ENCODE measurements around the gene RPL23.

Gene RPL23

DNA sequence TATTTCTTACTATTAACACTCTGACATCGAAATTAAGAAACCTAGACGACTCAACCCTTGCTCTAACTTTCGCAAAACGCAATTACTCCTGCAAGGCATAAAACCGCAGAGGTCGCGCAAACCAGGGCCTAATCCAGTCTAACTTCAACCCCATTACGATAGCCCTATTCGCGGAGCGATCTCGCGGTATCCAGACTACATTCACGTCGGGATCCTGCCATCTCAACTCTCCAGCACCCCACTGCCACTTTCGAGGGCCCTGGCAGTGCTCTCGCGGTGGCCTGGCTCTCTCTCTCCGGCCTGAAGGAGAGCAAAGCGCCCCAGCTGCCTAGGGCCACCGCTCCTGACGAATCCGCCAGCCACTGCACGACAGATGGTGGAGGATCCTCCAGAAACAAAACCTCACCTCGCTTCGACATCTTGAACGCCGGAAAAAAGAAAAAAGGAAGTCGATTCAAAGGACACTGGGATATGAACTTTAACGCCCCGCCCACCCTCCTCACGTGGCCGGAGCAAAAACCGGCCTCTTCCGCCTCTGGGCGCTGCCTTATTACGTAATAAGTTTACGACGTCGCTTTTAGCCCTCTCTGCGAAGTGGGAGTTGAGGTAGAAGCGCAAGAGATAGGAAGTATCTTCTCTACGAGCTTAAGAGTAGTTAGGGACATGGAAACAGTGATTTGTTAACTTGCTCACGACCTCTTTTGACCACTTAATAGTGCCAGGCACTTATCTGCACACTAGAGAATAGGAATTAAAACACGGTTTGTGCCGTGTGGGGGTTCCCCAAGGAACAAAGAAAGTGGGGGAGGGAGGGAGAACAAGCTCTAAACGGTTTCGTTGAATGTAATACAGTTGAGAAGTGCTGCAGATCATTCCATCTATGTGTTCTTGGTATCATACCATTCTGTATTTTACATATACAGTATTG, at the start of gene RPL23:
RPL23 (minus strand) TSS at position 430 of the 928 bp plus-strand sequence; CDS start at position 419, 11 bp downstream.
- Mint-ChIP-seq H3K36me3 (ENCODE audit: low read depth) (peaks cover 54% of the 10 kb centered on the region), H3K27me3 (no peaks in the 10 kb centered on the region), H3K4me3 (peak within 1 kb of the TSS; percentile 99), H3K27ac (peak within 1 kb of the TSS; percentile 99), H3K9me3 (no peaks in the 10 kb centered on the region), H3K4me1 (ENCODE audit: low read depth) (peaks cover 44% of the 10 kb centered on the region)
- peak; percentile 89 for DNase-seq

- Mint-ChIP-seq H3K9me3 (no peaks in the 10 kb centered on the region), H3K27ac (peak overlapping the region; percentile 73), H3K36me3 (ENCODE audit: low read depth) (peaks cover 88% of the 10 kb centered on the region), H3K4me1 (ENCODE audit: low read depth) (peaks cover 73% of the 10 kb centered on the region), H3K27me3 (no peaks in the 10 kb centered on the region), H3K4me3 (no peak overlapping the region)
- no peak for DNase-seq
These were observed 47.6 kb upstream of the RPL23 start for GRCh38 chr17:38900978-38901656.

DNA sequence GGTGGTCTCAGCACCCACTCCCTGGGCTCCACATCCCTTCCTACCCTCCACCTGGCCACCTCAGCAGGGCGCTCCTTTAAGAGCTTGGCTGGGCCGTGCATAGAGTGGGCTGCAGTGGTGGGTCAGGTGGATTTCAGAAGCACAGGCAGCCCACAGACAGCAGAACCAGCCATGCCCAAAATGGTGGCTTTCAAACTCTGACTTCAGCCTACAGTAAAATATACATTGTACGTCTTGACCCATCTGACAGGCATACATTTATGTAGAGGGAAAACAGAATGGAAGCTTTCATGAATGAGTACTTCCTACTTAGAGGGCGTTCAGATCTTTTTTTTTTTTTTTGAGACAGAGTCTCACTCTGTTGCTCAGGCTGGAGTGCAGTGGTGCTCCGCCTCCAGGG, 45.9 kb upstream of the RPL23 start:
- no peaks in the 10 kb centered on the region for H3K27me3 Mint-ChIP-seq
- no peaks in the 10 kb centered on the region for H3K9me3 Mint-ChIP-seq
- peak overlapping the region; percentile 64 for H3K4me3 Mint-ChIP-seq
- peak overlapping the region; percentile 91 for H3K27ac Mint-ChIP-seq
- H3K4me1 Mint-ChIP-seq (ENCODE audit: low read depth): peaks cover 70% of the 10 kb centered on the region
- DNase-seq: no peak
- H3K36me3 Mint-ChIP-seq (ENCODE audit: low read depth): peaks cover 85% of the 10 kb centered on the region

DNA sequence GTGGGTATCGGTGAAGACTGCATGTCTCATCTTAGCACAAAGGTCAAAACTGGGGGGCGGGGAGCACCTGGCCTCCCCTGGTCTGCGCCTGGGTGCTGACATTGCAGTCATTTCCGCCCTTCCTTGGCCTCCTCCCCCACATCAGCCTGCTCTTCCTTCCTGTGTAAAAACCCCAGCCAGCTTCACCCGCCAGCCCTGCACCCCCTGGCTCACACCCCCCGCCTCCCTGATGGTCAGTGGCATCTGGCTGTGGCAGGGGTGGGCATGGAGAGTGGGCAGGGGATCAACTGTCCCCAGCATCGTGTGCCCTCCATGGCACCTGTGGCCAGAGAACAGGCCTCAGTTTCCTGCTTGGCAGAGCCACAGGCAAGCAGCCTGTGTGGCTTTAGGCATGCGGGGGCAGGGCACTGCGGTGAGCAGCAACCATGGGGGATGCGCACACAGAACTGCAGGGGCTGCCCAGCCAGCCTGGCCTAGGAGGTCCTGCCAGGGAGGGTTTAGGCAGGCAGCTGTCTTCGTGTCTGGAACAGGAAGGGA, 45.4 kb upstream of the RPL23 start:
- Mint-ChIP-seq H3K36me3 (ENCODE audit: low read depth) (peaks cover 85% of the 10 kb centered on the region), H3K4me1 (ENCODE audit: low read depth) (peaks cover 74% of the 10 kb centered on the region), H3K9me3 (no peaks in the 10 kb centered on the region), H3K27ac (peak overlapping the region; percentile 91), H3K27me3 (no peaks in the 10 kb centered on the region), H3K4me3 (peak overlapping the region; percentile 64)
- peak; percentile 89 for DNase-seq

- Mint-ChIP-seq H3K27ac (peak overlapping the region; percentile 91), H3K4me3 (peak overlapping the region; percentile 64), H3K9me3 (no peaks in the 10 kb centered on the region), H3K27me3 (no peaks in the 10 kb centered on the region), H3K4me1 (ENCODE audit: low read depth) (peaks cover 74% of the 10 kb centered on the region), H3K36me3 (ENCODE audit: low read depth) (peaks cover 83% of the 10 kb centered on the region)
- no peak for DNase-seq
These were observed 44.8 kb upstream of the RPL23 start for GRCh38 chr17:38898291-38898679.

- H3K4me3 Mint-ChIP-seq: peak overlapping the region; percentile 64
- peaks cover 83% of the 10 kb centered on the region for H3K36me3 Mint-ChIP-seq (ENCODE audit: low read depth)
- no peaks in the 10 kb centered on the region for H3K27me3 Mint-ChIP-seq
- no peaks in the 10 kb centered on the region for H3K9me3 Mint-ChIP-seq
- H3K27ac Mint-ChIP-seq: peak overlapping the region; percentile 91
- H3K4me1 Mint-ChIP-seq (ENCODE audit: low read depth): peaks cover 74% of the 10 kb centered on the region
- DNase-seq: no peak
These were observed 44.3 kb upstream of the RPL23 start for GRCh38 chr17:38897671-38898290.

DNA sequence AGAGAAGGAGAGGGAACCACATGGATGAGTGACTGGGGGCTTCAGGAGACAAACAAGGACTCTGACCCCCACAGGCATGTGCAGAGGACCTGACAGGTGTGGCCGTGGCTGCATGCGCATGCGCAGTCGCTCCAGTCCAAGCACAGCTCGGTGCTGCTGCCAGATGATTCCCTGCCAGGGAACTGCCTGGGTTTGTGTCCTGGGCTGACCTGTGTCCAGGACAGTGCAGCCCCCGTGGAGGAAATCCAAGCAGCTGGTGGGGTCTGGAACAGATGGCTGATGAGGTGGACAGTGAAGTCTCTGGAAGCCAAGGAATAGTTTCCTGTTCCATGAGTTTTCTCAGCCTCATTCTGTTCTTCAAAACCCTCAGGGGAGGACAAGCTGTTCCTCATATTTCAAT, 43.7 kb upstream of the RPL23 start:
- no peak overlapping the region for H3K4me3 Mint-ChIP-seq
- H3K4me1 Mint-ChIP-seq (ENCODE audit: low read depth): peaks cover 80% of the 10 kb centered on the region
- peaks cover 85% of the 10 kb centered on the region for H3K36me3 Mint-ChIP-seq (ENCODE audit: low read depth)
- H3K27me3 Mint-ChIP-seq: no peaks in the 10 kb centered on the region
- no peak for DNase-seq
- no peaks in the 10 kb centered on the region for H3K9me3 Mint-ChIP-seq
- peak overlapping the region; percentile 91 for H3K27ac Mint-ChIP-seq

GRCh38 chr17:38896346-38896954, 42.9 kb upstream of the RPL23 start:
- H3K27me3 Mint-ChIP-seq: no peaks in the 10 kb centered on the region
- no peaks in the 10 kb centered on the region for H3K9me3 Mint-ChIP-seq
- no peak overlapping the region for H3K4me3 Mint-ChIP-seq
- peak overlapping the region; percentile 91 for H3K27ac Mint-ChIP-seq
- peaks cover 88% of the 10 kb centered on the region for H3K36me3 Mint-ChIP-seq (ENCODE audit: low read depth)
- DNase-seq: no peak
- H3K4me1 Mint-ChIP-seq (ENCODE audit: low read depth): peaks cover 84% of the 10 kb centered on the region

DNA sequence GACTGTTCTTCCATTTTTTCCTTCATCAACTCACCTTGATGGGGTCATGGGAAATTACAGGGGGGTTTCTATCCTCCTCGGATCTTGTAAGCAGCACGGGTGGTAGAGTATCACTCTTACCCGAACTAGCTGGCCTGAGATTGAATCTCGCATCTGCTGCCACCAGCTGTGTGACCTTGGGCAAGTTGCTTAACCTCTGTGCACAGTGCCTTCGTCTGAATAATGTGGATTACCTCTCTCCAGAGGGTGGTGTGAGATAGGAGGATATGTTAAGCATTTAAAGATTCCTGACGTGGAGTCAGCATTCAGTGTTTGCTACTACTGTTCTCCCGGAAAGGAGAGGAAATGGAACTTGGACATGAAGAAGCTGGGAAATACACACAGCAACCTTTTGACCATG, 40.8 kb upstream of the RPL23 start:
- DNase-seq: no peak
- Mint-ChIP-seq H3K4me3 (no peak overlapping the region), H3K27me3 (no peaks in the 10 kb centered on the region), H3K9me3 (no peaks in the 10 kb centered on the region), H3K27ac (peak overlapping the region; percentile 50), H3K36me3 (ENCODE audit: low read depth) (peaks cover 89% of the 10 kb centered on the region), H3K4me1 (ENCODE audit: low read depth) (peaks cover 89% of the 10 kb centered on the region)

GRCh38 chr17:38893607-38894006, 40.1 kb upstream of the RPL23 start:
- no peaks in the 10 kb centered on the region for H3K27me3 Mint-ChIP-seq
- peaks cover 90% of the 10 kb centered on the region for H3K36me3 Mint-ChIP-seq (ENCODE audit: low read depth)
- no peaks in the 10 kb centered on the region for H3K9me3 Mint-ChIP-seq
- no peak overlapping the region for H3K4me3 Mint-ChIP-seq
- peak overlapping the region; percentile 50 for H3K27ac Mint-ChIP-seq
- H3K4me1 Mint-ChIP-seq (ENCODE audit: low read depth): peaks cover 89% of the 10 kb centered on the region
- DNase-seq: peak; percentile 62

- Mint-ChIP-seq H3K9me3 (no peaks in the 10 kb centered on the region), H3K4me3 (no peak overlapping the region), H3K36me3 (ENCODE audit: low read depth) (peaks cover 90% of the 10 kb centered on the region), H3K27ac (peak overlapping the region; percentile 50), H3K4me1 (ENCODE audit: low read depth) (peaks cover 88% of the 10 kb centered on the region), H3K27me3 (no peaks in the 10 kb centered on the region)
- no peak for DNase-seq
These were observed 39.6 kb upstream of the RPL23 start for GRCh38 chr17:38893113-38893512.

DNA sequence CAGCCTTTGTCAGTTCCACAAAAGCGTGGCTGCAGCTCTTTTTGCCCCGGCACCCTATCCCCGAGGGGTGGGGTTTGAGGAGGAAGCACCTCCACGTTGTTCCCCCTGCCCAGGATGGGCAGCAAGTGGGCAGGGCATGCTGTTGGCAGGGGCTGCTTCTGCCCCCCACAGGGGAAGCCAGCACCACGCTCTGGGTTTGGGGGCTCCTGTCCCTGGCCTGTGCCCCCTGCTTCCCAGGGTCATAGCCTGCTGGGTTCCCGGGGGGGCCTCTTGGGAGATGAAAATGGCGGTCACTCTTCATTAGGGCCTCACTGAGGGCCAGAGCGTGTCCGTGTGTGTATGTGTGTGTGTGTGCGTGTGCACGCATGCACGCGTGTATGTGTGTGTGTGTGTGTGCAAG, 39.1 kb upstream of the RPL23 start:
- H3K27me3 Mint-ChIP-seq: no peaks in the 10 kb centered on the region
- H3K27ac Mint-ChIP-seq: peak overlapping the region; percentile 50
- peaks cover 90% of the 10 kb centered on the region for H3K36me3 Mint-ChIP-seq (ENCODE audit: low read depth)
- no peak for DNase-seq
- H3K4me3 Mint-ChIP-seq: no peak overlapping the region
- H3K4me1 Mint-ChIP-seq (ENCODE audit: low read depth): peaks cover 88% of the 10 kb centered on the region
- no peaks in the 10 kb centered on the region for H3K9me3 Mint-ChIP-seq

DNA sequence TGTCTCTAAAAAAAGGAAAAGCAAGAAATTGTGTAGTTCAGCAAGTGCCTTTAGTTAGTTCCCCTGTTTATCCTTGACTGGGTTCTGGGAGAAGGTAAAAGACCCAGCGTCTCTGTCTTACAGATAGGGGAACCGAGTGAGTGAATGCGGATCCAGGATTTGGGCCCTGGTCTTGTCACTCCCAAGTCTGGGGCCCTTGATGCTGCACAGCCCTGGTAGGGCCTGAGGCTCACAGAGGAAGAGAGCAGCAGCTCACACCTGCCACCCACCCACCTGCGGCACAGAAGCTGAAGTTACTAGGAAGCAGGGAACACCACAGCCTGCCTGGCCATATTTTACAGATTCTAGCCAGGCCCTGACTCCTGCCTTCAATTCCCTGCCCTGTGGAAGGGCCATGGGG, 38.6 kb upstream of the RPL23 start:
- no peaks in the 10 kb centered on the region for H3K9me3 Mint-ChIP-seq
- DNase-seq: no peak
- peaks cover 90% of the 10 kb centered on the region for H3K36me3 Mint-ChIP-seq (ENCODE audit: low read depth)
- peak overlapping the region; percentile 85 for H3K27ac Mint-ChIP-seq
- H3K4me1 Mint-ChIP-seq (ENCODE audit: low read depth): peaks cover 88% of the 10 kb centered on the region
- no peak overlapping the region for H3K4me3 Mint-ChIP-seq
- no peaks in the 10 kb centered on the region for H3K27me3 Mint-ChIP-seq

DNA sequence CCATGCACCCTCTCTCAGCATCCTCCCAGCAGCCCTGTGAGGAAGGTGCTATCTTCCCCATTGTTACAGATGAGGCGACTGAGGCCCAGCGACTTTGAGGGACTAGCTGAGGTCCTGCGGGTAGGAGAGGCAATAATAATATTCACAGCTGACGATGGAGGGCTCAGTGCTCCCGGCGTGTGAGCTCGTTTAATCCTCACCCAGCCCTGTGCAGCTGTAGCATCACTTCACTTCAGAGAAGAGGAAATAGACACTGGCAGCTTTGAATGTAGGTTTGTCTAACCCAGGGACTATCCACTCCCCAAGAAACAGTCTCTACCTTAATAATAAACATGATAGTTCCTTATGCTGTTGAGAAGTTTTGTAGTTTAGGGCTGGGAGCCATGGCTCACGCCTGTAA, 37.9 kb upstream of the RPL23 start:
- Mint-ChIP-seq H3K27me3 (no peaks in the 10 kb centered on the region), H3K4me3 (peak overlapping the region; percentile 5), H3K9me3 (no peaks in the 10 kb centered on the region), H3K27ac (peak overlapping the region; percentile 85), H3K36me3 (ENCODE audit: low read depth) (peaks cover 89% of the 10 kb centered on the region), H3K4me1 (ENCODE audit: low read depth) (peaks cover 87% of the 10 kb centered on the region)
- DNase-seq: no peak
